GM21723 (cell line): ENCODE measurements around the gene SLC17A3.

ENCODE experiments used
- ATAC-seq: cut with Tn5 transposase; IDR thresholded peaks from one replicate; pipeline ENCODE4 v1.9.1; 2021; ENCODE audit warnings: mild to moderate bottlenecking, moderate library complexity; ENCODE audit not compliant: unreplicated experiment

The SLC17A3 gene, protein sequence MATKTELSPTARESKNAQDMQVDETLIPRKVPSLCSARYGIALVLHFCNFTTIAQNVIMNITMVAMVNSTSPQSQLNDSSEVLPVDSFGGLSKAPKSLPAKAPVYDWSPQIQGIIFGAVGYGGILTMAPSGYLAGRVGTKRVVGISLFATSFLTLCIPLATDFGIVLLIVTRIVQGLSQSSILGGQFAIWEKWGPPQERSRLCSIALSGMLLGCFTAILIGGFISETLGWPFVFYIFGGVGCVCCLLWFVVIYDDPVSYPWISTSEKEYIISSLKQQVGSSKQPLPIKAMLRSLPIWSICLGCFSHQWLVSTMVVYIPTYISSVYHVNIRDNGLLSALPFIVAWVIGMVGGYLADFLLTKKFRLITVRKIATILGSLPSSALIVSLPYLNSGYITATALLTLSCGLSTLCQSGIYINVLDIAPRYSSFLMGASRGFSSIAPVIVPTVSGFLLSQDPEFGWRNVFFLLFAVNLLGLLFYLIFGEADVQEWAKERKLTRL

DNA sequence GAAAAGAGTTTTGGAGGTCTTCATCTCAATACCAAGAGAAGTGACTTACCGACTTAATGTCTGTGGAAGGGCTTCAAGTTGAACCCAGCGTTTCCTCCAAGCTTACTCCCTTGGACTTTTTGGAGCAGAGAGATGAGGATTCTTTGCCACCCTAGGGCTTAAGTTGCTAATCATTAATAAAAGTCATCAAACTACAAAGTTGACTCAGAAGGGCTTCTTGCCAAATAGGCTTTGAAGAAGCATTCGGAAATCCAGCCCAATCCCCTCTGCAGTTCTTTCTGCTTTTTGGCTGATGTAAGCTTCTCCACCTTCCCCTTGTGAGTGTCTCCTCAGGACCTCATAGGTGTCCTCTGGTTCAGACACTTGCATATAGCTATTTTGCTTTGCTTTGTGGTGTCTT lies at the start of gene SLC17A3:
TSS of gene SLC17A3 (minus strand) at position 126 of the 400 bp plus-strand sequence. CDS start 5,856 bp downstream, outside the sequence.
- ATAC-seq, result no peak

DNA sequence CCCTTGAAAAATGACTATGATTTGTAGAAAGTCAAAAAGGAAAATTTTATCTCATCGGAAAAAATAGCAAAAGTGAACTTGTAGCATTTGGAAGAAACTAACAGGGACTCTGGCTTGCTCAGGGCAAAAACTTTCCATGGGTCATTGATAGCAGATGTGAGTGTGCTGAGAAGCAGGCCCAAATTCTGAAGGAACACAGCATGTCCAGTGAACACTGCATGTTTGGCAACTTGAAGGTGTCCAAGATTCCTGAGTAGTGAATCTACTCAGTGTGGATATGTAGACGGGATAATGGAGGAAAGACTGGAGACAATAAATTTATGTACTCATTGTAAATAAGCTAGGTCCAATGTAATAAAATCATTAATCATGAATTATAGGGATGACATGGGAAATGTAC lies 48.3 kb upstream of the SLC17A3 start:
- ATAC-seq, result no peak

DNA sequence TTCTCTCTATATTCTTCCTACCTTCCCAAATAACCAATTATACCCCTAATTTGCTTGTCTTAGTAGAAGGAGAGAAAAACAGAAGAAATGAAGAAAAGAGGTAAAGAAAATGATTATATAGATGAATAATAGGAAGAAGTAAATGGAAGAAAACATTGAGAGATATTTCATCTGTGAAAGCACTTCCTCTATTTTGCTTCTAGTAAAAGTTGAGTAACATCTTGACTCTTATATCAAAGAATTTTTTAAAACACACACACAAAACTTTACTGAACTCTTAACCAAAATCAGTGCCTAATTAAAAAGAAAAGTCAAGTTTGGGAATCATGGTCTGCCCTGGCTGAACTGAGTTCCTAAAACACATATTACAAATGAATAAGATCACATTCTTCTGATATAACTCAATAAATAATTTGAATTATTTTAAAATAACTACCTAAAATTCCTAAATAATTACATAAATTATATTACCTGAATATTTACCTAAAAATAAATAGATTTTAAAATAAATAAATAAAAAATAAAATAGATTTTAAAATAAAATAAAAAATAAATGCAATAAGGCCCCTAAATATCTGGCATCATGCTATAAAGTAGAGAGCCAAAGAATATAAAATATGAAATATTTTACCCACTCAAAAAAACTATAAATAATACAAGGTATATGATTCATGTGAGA lies 47.6 kb upstream of the SLC17A3 start:
- ATAC-seq, result no peak

GRCh38 chr6:25919657-25920056 lies 45.6 kb upstream of the SLC17A3 start:
- no peak for ATAC-seq

DNA sequence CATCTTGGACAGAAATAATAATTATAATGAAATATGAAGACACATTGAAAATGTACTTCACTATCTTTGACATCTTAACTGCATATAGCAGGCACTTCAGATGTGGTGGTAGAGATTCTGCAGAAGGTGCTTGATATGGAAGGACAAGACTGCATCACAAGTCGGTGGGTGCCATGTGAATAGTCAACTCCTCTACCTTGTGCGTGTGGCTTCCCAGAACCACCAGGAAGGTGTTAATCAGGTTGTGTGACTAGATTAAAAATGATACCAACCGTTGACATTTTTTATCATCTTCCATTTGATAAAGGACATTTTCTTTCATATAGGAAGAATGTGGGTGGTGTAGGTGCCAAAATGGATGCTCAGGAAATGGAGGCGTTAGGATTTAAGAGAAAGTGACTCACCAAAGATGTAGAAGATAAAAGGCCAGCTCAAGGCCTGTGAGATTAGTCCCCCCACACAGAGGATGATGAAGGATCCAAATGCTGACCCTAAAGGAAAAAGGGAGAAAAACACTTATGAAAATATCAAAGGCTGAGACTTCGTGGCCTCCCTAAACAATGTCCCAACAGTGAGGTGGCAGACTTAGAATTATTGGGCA lies 44.1 kb upstream of the SLC17A3 start:
- ATAC-seq, result no peak

GRCh38 chr6:25916789-25917490 lies 42.9 kb upstream of the SLC17A3 start:
- no peak for ATAC-seq

DNA sequence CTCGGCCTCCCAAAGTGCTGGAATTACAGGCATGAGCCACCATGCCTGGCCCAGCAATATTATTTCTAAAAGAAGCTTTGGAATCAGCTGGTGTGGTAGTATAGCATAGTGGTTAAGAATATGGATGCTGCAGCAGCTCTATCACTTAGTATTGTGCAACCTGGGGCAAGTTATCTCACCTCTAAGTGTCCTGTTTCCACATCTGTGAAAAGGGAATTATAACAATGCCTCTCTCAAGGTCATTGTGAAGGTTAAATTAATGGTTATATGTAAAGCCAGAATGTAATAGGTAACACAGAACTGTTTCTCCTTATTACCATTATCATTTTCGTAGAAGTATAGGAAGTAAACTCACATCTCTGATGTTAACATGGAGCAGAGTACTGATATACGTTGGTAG lies 42.3 kb upstream of the SLC17A3 start:
- no peak for ATAC-seq

DNA sequence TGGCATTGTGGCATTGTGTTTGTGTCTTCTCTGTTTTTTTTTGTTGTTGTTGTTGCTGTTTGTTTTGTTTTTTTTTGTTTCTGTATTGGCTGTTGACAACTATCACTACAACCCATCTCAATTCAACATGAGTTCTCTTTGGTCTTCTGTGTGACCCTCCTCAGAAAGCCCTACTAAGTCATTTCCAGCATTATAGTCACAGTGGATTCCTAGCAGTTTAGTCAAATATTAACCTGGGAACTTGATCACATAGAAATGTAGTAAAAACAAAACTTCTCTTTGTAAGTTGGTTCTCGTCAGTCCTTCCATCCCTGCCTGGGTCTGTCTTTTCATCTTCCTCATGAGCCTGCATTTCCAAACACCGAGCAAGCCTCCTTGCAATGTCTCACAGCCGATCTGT lies 39.7 kb upstream of the SLC17A3 start:
- no peak for ATAC-seq

DNA sequence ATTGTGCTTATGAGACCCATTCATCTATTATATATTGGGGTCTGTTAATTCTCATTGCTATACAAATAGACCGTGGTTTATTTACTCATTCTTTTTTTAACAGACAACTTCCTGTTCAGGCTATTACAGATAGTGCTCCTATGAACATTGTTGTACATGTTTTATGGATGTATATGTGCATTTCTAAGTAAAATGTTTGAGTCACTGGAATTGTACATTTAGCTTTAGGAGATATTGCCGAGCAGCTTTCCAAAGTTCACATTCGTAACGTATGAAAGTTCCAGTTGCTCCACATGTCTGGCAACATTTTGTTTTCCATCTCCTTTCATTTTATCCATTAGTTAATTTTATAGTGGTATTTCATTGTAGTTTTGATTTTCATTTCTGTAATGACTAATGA lies 37.3 kb upstream of the SLC17A3 start:
- ATAC-seq, result no peak

DNA sequence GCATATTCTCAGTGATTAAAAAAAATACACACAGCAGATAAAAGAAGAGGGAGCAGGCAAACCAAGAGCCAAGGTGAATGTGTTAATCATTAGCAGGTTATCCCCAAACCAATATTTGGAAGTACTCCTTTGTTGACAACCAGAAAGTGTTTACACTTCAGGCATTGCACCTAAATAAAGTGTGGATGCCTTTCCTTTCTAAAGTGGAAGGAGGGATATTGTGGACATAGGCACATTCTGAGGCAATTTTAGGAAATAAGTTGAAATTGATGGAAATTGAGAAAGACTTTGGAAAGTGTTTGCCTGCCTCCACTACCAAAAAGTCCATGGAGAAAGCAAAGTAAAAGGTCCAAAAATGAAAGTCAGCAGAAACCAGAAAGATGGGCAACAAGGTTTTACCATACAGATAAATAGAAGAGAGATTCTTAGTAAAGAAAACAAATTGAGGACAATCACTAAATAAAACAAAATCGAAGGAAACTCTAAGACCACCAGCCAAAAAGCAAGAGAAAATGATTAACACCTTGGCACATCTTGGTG lies 33.5 kb upstream of the SLC17A3 start:
- ATAC-seq, result no peak

GRCh38 chr6:25903467-25904099 lies 29.5 kb upstream of the SLC17A3 start:
- no peak for ATAC-seq

DNA sequence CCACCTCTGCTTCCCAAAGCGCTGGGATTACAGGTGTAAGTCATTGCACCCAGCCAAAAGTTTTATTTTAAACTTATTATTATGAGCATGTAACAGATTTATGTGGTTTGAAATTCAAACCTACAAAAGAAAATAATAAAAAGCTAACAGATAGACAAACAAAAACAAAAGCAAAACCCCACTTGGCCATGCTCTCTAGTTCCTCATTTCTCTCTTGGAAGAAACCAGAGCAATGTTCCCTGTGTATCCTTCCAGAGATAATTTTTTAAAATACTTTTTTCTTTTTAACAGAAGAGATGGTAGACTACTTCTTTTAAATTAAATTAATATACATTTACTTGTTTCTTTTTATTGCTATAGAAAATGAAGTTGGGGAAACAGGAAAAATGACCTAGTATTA lies 28.0 kb upstream of the SLC17A3 start:
- peak; percentile 52 for ATAC-seq

- ATAC-seq, result no peak
These were observed 26.8 kb upstream of the SLC17A3 start for GRCh38 chr6:25900843-25901242.

DNA sequence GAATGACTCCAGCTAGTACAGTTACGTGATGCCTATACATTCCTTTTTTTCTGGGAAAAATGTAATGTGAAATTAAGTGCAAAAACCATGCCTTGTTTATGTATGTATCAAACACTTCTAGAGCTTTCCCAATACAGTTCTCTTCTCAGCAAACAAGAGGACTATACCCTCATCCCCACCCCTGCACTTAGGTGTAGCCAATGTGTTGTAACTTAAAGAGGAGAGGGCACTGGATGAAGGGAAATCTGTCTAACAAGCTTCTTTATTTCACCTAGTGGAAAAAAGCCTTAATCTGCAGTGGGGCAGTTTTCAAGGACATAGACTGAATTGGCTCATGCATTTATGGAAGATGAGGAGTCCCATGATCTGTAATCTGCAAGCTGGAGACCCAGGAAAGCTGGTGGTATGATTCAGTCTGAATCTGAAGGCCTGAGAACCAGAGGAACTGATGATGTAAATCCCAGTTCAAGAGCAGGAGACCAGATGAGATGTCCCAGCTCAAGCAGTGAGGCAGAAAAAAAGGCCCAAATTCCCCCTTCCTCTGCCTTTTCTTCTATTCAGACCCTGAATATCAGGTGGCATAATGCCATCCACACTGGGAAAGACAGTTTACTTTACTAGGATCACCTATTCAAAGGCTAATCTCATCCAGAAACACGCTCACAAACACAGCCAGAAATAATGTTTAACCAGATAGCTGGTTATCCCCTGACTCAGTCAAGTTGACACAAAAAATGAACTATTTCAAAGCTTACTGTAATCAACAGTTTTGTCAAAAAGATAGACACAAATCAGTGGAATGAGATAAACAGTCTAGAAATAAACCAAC lies 25.8 kb upstream of the SLC17A3 start:
- ATAC-seq, result no peak

DNA sequence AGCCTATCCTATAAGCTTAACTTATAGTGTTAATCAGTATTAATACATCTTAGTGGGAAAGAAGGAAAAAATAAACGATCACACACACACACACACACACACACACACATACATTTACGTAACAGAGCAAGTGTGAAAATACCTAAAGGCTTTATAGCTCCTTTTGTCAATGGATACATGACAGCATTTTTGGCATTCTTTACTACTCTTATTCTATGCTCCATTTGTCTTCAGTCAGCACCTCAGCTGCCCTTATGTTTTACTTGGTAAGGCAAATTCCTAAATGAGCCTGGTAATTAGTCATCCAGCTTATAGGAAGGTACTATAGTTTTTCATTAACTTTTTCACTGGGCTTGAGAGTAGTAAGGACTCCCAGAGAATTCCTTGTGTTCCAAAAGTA lies 25.1 kb upstream of the SLC17A3 start:
- no peak for ATAC-seq

DNA sequence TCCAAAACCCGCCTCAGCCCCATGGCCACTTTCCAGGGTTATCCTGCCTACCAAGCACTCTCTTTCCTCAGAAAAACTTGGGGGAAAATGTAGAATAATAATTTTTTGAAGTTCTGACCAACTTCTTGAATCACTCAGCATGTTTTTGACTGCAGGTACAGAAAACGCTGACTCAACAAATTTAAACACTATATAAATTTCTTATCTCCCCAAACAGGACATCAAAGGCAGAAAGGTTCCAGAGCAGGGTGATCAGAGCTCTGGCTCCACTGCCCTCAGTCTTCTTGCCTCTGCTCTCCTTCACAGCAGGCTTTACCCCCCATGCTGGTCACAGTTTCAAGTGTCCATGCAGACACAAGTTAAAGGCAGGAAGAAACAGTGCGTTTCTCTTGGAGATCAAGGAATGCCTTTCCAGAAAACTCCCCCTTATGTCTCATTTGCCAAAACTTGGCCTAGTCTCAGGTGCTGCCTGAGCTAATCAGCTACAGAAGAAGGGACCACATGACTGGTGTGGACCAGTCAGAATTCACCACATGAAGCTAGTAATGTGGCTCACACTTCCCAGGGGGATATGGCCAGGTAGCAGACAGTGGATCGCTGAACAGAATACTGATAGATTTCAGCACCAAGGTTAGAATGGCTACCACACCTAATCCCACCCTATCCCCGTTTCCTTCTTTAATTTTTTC lies 24.4 kb upstream of the SLC17A3 start:
- ATAC-seq, result no peak

DNA sequence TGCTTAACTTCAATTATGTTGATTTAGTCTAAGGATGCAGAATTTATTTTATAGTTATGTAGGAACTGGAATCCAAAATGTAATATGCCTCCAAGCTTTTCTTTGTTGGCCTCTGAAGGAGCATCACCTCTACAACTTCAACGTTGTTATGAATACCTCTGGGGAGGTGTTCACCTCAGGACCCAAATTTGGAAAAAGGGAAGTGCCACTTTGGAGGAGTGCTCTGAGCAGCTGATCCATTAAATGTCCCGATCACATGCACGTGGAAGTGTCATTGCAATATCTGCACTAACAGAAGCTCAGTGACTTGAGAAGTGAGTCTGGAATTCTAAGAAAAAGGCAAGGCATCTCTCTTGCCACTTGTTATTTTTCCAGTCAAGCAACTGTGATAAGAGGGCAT lies 22.2 kb upstream of the SLC17A3 start:
- ATAC-seq, result no peak

GRCh38 chr6:25895771-25896170 lies 21.7 kb upstream of the SLC17A3 start:
- no peak for ATAC-seq

GRCh38 chr6:25893778-25894177 lies 19.7 kb upstream of the SLC17A3 start:
- no peak for ATAC-seq
